CD1c-positive myeloid dendritic cell (primary cell): ENCODE data around the gene TPSD1.
"Not testable (repeated sequence)": the region's sequence is repeated elsewhere in the genome, so short reads cannot be mapped to it uniquely, and the experiment has no call there.

Experiments used
- DNase-seq: peaks from one replicate; pipeline ENCODE4 v3.0.0-alpha.2; 2016; ENCODE audit errors: extremely low spot score

Gene TPSD1

GRCh38 chr16:1255276-1256122 lies at the start of gene TPSD1:
TSS of gene TPSD1 (plus strand) at chr16:1256069. CDS start at chr16:1256281, 212 bp downstream.
- DNase-seq: not testable (repeated sequence)

GRCh38 chr16:1206326-1206725 lies 49.5 kb upstream of the TPSD1 start:
- DNase-seq: no peak

DNA sequence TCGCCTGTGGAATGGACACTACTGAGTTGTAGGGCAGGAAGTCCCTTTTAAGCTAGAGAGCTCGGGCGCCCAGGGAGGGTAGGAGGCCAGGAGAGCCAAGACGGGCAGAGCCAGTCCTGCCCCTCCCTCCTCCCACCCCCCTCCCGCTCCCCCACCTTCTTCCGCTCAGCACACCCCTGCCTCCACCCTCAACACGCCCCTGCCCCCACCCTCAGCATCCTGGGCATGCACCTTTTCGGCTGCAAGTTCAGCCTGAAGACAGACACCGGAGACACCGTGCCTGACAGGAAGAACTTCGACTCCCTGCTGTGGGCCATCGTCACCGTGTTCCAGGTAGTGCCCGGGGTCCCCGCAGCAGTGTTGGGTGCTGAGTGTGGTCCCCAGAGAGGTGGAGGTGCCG lies 49.1 kb upstream of the TPSD1 start:
- no peak for DNase-seq

- no peak for DNase-seq
Measured at GRCh38 chr16:1208239-1208830, 47.5 kb upstream of the TPSD1 start.

DNA sequence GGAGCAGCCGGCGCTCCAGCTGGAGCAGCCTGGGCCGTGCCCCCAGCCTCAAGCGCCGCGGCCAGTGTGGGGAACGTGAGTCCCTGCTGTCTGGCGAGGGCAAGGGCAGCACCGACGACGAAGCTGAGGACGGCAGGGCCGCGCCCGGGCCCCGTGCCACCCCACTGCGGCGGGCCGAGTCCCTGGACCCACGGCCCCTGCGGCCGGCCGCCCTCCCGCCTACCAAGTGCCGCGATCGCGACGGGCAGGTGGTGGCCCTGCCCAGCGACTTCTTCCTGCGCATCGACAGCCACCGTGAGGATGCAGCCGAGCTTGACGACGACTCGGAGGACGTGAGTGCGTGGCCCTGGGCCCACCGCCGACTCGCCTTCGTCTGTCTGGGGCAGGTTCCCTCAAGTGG lies 46.8 kb upstream of the TPSD1 start:
- no peak for DNase-seq

DNA sequence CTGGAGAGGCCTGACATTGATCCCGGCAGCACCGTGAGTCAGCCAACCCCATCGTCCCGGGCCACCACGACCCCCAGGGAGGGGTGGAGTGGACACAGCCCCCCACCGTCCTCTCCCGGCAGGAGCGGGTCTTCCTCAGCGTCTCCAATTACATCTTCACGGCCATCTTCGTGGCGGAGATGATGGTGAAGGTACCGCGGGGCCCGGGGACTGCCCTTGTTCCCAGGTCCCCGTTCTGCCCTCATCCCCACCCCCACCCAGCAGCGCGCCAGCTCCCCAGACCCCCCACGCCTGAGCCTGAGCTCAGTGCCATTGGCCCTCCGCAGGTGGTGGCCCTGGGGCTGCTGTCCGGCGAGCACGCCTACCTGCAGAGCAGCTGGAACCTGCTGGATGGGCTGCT lies 45.4 kb upstream of the TPSD1 start:
- no peak for DNase-seq

- DNase-seq: no peak
Measured at GRCh38 chr16:1211451-1212268, 44.2 kb upstream of the TPSD1 start.

GRCh38 chr16:1212616-1213194 lies 43.2 kb upstream of the TPSD1 start:
- DNase-seq: no peak

DNA sequence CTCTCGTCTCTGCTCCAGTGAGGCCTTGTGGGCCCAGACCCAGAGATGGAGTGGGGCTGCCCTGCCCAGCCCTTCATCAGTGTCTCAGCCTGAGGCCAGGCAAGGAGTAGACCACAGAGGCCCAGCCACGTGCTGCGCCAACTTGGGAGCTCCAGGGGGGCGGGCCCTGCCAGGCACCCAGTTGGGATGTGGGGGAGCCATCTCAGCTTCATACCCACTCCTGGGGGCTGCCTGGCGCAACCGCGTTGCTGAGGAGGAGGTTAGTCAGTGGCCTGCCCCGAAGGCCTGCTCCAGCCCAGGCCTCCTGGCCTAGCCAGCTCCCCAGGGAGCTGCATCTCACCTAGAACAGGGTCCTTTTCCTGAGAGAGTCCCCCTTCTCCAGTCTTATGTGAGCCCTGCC lies 42.6 kb upstream of the TPSD1 start:
- no peak for DNase-seq

GRCh38 chr16:1213796-1214372 lies 42.0 kb upstream of the TPSD1 start:
- DNase-seq: no peak

DNA sequence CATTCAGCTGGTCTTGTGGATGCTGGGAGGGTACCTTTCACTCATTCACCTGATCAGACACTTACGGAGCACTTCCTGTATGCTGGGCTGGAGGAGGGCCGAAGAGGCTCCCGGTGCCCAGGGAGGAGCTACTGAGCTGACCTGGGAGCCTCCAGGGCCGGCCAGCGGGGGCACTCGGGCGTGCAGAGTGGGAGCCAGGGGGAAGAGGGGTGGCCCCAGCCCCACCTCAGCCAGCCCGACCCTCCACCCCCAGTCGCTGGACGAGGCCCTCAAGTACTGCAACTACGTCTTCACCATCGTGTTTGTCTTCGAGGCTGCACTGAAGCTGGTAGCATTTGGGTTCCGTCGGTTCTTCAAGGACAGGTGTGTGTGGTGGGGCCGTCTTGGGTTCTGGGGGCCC lies 41.1 kb upstream of the TPSD1 start:
- no peak for DNase-seq

DNA sequence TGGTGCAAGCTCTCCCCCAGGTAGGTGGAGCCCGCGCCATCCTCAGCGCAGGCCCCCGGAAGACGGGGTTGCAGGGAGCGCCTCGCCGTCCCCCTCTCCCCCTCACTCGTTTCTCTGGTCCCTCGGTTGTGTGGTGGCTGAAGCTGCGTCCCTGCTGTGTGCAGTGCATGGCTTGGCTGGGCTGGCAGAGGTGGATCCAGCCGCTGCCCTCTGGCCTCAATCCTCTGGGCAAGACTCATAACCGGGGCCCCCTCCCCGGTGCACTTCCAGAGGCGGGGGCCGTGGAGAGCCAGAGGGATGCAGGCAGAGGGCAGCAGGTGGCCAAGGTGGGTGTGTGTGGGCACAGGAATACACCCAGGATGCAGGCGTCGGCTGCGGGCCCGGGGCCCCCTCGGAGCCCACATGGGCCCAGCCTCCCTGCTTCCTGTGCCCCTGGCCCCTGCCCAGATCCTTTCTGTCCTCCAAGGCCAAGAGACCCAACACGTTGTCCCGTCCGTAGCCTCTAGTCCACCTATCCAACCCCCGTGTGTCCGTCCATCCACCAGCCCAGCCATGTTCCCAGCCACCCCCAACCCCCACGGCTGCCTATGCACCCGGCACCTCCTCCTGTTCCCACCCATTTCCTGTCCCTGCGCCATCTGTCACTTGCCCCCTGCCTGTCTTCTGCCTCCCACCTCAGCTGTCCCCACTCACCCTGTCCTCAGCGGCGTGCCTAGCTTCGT lies 40.1 kb upstream of the TPSD1 start:
- no peak for DNase-seq

- DNase-seq: no peak
Measured at GRCh38 chr16:1216296-1216619, 39.6 kb upstream of the TPSD1 start.

- no peak for DNase-seq
Measured at GRCh38 chr16:1216681-1217400, 39.0 kb upstream of the TPSD1 start.

DNA sequence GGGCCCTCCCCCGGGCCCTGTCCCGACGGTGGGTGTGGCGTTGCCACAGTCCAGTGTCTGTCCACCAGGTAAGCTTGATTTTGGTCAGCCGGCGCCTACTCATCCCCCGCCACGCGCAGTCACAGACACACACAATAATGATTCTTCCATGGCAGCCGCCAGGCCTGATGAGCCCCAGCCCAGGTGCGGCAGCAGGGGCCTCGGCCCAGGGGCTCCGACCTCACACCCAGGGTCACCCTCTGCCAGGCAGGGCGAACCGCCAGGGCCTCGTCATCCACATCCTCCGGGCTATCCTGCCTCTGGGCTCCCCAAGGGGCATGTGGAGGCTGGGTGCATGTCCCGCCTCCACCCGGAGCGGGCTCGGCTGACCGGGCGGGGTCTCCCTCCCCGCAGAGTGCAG lies 38.3 kb upstream of the TPSD1 start:
- no peak for DNase-seq

DNA sequence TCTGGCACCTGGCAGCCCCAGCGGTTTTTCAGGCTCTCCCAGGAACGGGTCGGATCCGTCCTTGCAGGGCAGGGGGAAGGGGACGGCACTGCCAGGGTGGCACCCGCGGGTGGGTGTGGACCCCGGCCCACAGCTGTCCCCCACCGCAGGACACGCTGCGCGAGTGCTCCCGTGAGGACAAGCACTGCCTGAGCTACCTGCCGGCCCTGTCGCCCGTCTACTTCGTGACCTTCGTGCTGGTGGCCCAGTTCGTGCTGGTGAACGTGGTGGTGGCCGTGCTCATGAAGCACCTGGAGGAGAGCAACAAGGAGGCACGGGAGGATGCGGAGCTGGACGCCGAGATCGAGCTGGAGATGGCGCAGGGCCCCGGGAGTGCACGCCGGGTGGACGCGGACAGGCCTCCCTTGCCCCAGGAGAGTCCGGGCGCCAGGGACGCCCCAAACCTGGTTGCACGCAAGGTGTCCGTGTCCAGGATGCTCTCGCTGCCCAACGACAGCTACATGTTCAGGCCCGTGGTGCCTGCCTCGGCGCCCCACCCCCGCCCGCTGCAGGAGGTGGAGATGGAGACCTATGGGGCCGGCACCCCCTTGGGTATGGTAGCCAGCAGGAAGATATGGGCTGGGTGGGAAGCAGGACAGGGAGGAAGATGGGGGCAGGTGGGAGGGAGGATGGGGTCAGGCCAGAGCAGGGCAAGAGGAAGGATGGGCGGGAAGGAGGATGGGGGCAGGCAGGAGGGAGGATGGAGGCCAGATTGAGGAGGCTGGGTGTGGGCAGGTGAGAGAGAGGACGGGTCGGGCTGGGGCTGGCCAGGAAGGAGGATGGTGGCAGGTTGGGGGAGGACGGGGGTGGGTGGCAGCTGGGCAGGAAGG lies 37.6 kb upstream of the TPSD1 start:
- no peak for DNase-seq

DNA sequence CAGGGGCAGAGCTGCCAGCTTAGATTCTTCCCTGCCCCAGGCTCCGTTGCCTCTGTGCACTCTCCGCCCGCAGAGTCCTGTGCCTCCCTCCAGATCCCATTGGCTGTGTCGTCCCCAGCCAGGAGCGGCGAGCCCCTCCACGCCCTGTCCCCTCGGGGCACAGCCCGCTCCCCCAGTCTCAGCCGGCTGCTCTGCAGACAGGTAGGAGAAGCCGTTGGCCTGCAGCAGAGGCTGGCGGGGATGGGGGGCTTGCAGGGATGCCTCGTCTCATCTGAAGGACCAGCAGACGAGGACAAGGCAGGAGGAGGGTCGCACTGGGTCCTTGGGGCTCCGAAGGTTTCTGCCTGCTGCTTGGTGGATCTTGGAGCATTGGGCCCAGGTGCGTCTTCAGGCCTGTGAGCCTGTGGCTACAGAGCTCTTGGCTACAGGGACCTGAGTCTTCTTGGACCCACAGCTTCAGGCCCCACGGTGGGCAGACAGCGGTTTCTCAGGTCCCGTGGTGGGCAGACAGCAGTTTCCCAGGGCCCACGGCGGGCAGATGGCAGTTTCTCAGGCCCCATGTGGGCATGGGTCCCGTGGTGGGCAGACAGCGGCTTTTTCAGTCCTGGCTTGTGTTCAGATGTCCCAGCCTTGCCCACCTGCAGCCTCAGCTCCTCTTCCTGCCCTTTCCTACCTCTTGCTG lies 36.8 kb upstream of the TPSD1 start:
- no peak for DNase-seq

DNA sequence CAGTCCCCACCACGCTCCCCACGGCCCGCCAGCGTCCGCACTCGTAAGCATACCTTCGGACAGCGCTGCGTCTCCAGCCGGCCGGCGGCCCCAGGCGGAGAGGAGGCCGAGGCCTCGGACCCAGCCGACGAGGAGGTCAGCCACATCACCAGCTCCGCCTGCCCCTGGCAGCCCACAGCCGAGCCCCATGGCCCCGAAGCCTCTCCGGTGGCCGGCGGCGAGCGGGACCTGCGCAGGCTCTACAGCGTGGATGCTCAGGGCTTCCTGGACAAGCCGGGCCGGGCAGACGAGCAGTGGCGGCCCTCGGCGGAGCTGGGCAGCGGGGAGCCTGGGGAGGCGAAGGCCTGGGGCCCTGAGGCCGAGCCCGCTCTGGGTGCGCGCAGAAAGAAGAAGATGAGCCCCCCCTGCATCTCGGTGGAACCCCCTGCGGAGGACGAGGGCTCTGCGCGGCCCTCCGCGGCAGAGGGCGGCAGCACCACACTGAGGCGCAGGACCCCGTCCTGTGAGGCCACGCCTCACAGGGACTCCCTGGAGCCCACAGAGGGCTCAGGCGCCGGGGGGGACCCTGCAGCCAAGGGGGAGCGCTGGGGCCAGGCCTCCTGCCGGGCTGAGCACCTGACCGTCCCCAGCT lies 35.7 kb upstream of the TPSD1 start:
- DNase-seq: no peak
